ENCODE data around the gene TRAF3IP3. TPM values are rescaled to one million over a fixed set of nuclear protein-coding genes. Genes with fewer than 3 reads are reported as not detected.

The TRAF3IP3 gene
- total and polyA plus RNA-seq, 2 donors (not counting 1 experiment from before 2014, with no cell fraction given): not detected

DNA sequence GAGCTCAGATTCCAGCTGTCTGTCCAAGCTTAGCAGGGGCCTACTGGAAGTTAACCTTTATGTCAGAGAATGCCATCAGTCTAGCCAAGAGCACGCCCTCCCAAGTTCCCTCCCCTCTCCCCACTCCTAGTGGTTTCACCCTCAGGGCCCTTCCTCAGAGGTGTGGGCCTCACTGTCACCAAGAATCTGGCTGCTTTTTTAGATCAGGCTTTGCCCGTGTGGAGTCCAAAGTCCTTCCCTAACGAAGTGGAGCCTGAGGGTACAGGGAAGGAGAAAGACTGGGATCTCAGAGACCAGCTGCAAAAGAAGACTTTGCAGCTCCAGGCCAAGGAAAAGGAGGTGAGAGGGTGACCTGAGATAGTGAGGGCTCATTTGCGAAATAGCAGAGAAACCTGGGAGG is 24.4 kb downstream of the TRAF3IP3 start:
- Histone ChIP-seq H3K9ac (ENCODE audit: insufficient read depth, low read length) (no peak overlapping the region), H4K20me1 (ENCODE audit: control insufficient read depth, extremely low read depth, insufficient read depth, low read length) (no peaks in the 10 kb centered on the region), H2AFZ (ENCODE audit: low read length) (no peak overlapping the region), H3K27me3 (ENCODE audit: control insufficient read depth, insufficient read depth, low read length) (no peaks in the 10 kb centered on the region), H3K36me3 (ENCODE audit: control insufficient read depth, insufficient read depth, low read length) (no peaks in the 10 kb centered on the region), H3K4me2 (ENCODE audit: extremely low read depth, insufficient read depth, low read length) (no peak overlapping the region), H3K27ac (ENCODE audit: insufficient read depth, low read length) (no peak overlapping the region), H3K4me3 (replicated peaks in 1 of 4; ENCODE audit: control extremely low read depth in 1 of 4, insufficient read depth in 1 of 4, low read depth in 3 of 4, low read length in 4 of 4) (no peak overlapping the region), H3K79me2 (ENCODE audit: control insufficient read depth, insufficient read depth, low read length) (no peaks in the 10 kb centered on the region), H3K9me3 (ENCODE audit: control insufficient read depth, insufficient read depth, low read depth, low read length) (no peaks in the 10 kb centered on the region), H3K4me1 (ENCODE audit: control insufficient read depth, extremely low read depth, insufficient read depth, low read length) (no peaks in the 10 kb centered on the region)
- no peak for DNase-seq (ENCODE audit: low read depth in 2 of 2)
- TF ChIP-seq EZH2 (IDR thresholded peaks at IDR 0.05; ENCODE audit: low read length, missing control alignments) (no peak), CTCF (conservative IDR thresholded peaks at IDR 0.05 in 1 of 2, IDR thresholded peaks at IDR 0.05 in 1 of 2; ENCODE audit: low read depth in 1 of 2, low read length in 2 of 2) (no peak)

GRCh38 chr1:209783386-209783785 is 27.5 kb downstream of the TRAF3IP3 start:
- H3K4me1 ChIP-seq (ENCODE audit: control insufficient read depth, extremely low read depth, insufficient read depth, low read length): no peaks in the 10 kb centered on the region
- no peak for TF ChIP-seq EZH2 (IDR thresholded peaks at IDR 0.05; ENCODE audit: low read length, missing control alignments)
- no peak for TF ChIP-seq CTCF (conservative IDR thresholded peaks at IDR 0.05 in 1 of 2, IDR thresholded peaks at IDR 0.05 in 1 of 2; ENCODE audit: low read depth in 1 of 2, low read length in 2 of 2)
- H4K20me1 ChIP-seq (ENCODE audit: control insufficient read depth, extremely low read depth, insufficient read depth, low read length): no peaks in the 10 kb centered on the region
- peaks cover under 1% of the 10 kb centered on the region for H3K27me3 ChIP-seq (ENCODE audit: control insufficient read depth, insufficient read depth, low read length)
- no peak for DNase-seq (ENCODE audit: low read depth in 2 of 2)
- no peak overlapping the region for H3K27ac ChIP-seq (ENCODE audit: insufficient read depth, low read length)
- no peak overlapping the region for H2AFZ ChIP-seq (ENCODE audit: low read length)
- no peak overlapping the region for H3K9ac ChIP-seq (ENCODE audit: insufficient read depth, low read length)
- H3K4me3 ChIP-seq (replicated peaks in 1 of 4; ENCODE audit: control extremely low read depth in 1 of 4, insufficient read depth in 1 of 4, low read depth in 3 of 4, low read length in 4 of 4): peak overlapping the region; percentile 58 to 98 (median 88)
- no peaks in the 10 kb centered on the region for H3K9me3 ChIP-seq (ENCODE audit: control insufficient read depth, insufficient read depth, low read depth, low read length)
- H3K4me2 ChIP-seq (ENCODE audit: extremely low read depth, insufficient read depth, low read length): peak overlapping the region; percentile 73
- H3K36me3 ChIP-seq (ENCODE audit: control insufficient read depth, insufficient read depth, low read length): no peaks in the 10 kb centered on the region
- no peaks in the 10 kb centered on the region for H3K79me2 ChIP-seq (ENCODE audit: control insufficient read depth, insufficient read depth, low read length)

DNA sequence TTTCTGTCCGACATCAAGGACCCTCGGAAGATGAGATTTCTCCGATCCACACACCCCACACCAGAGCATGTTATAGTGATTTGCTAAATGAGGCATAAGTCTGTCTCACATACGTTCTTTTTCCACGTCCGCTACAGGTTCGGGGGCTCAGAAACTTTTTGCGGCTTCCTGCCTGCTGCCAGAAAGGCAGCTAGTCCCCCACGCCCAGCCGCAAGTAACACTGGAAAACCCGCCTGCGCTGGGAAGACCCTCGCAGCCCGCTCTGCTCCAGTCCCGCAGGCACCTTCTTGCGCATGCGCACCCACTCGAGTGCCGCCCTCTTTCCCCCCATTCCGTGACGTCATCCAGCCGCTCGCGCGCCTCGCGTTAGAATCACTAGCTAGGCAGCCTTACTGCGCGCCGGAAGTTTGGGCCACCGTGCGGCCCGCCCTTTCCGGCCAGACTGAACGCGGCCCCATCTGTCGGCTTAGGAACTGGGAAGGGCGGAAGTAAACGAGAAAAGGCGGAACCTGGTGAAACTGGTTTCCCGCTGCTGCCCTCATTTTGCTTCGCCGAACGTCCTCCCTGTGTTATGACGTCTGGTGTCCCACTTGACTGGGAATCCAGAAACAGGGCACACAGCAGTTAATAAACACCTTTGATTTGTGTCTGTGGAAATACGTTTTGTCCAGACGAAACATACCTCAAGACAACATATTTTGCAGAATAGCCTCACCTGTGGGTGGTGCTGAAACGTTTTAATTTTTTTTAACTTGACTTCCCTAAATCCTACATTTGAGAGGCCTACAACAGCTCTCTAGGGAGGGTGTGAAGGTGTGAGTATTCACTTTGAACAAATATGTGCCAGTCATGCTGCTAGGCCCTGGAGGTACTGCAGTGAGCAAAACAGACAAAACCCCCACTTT is 28.7 kb downstream of the TRAF3IP3 start, which contains the start of gene C1orf74:
TSS of gene C1orf74 (minus strand) at position 295 of the 905 bp plus-strand sequence. CDS start 925 bp downstream, outside the sequence.
- peak within 1 kb of the TSS; percentile 96 for H2AFZ ChIP-seq (ENCODE audit: low read length)
- no peaks in the 10 kb centered on the region for H3K9me3 ChIP-seq (ENCODE audit: control insufficient read depth, insufficient read depth, low read depth, low read length)
- TF ChIP-seq EZH2 (IDR thresholded peaks at IDR 0.05; ENCODE audit: low read length, missing control alignments) (no peak), CTCF (conservative IDR thresholded peaks at IDR 0.05 in 1 of 2, IDR thresholded peaks at IDR 0.05 in 1 of 2; ENCODE audit: low read depth in 1 of 2, low read length in 2 of 2) (no peak)

More for the DNA sequence above, 28.7 kb downstream of the TRAF3IP3 start, which contains the start of gene C1orf74:
- peak; percentile 96 to 97 for DNase-seq (ENCODE audit: low read depth in 2 of 2)
- peak within 1 kb of the TSS; percentile 73 for H3K4me2 ChIP-seq (ENCODE audit: extremely low read depth, insufficient read depth, low read length)
- H3K9ac ChIP-seq (ENCODE audit: insufficient read depth, low read length): peak within 1 kb of the TSS; percentile 78
- no peaks in the 10 kb centered on the region for H3K36me3 ChIP-seq (ENCODE audit: control insufficient read depth, insufficient read depth, low read length)
- no peaks in the 10 kb centered on the region for H3K79me2 ChIP-seq (ENCODE audit: control insufficient read depth, insufficient read depth, low read length)
- H3K27ac ChIP-seq (ENCODE audit: insufficient read depth, low read length): peak within 1 kb of the TSS; percentile 71
- H4K20me1 ChIP-seq (ENCODE audit: control insufficient read depth, extremely low read depth, insufficient read depth, low read length): no peaks in the 10 kb centered on the region
- H3K4me1 ChIP-seq (ENCODE audit: control insufficient read depth, extremely low read depth, insufficient read depth, low read length): no peaks in the 10 kb centered on the region
- H3K27me3 ChIP-seq (ENCODE audit: control insufficient read depth, insufficient read depth, low read length): peaks cover 4% of the 10 kb centered on the region
- peak within 1 kb of the TSS; percentile 58 to 98 (median 88) for H3K4me3 ChIP-seq (replicated peaks in 1 of 4; ENCODE audit: control extremely low read depth in 1 of 4, insufficient read depth in 1 of 4, low read depth in 3 of 4, low read length in 4 of 4)

All from fibroblast of lung (primary cell).